ENCODE measurements around the gene KCTD2. TPM values are rescaled to one million over a fixed set of nuclear protein-coding genes. Genes with fewer than 3 reads are reported as not detected.

The KCTD2 gene
- total RNA-seq, 1 experiment from 2014 or later: 34.9 TPM

- intact Hi-C loops (cut with micrococcal nuclease; ENCODE audit: unreplicated experiment): no loop called here
- BruUV-seq (replicated peaks): no TSS peak
- ChIA-PET POLR2A (interaction anchor here (0.7 to 2.2 kb wide), 3 partner anchors 22 to 156 kb away, joined by 3 to 10 read pairs (median 3); partner anchors contain the start of gene MRPL58), CTCF (interaction anchor here (0.5 to 3.7 kb wide), 4 partner anchors 20 to 111 kb away, joined by 3 to 29 read pairs (median 6); partner anchors contain the start of gene USH1G)
- in situ Hi-C loops (cut with HindIII; ENCODE audit: low pct_unique_long_range_greater_than_20kb, low sequenced_read_pairs): no loop called here
- H3K4me1 ChIP-seq (ENCODE audit: control insufficient read depth, insufficient read depth, low read length): peaks cover 10% of the 10 kb centered on the region; the same call in 1 of the 2 replicates
- H3K36me3 ChIP-seq (ENCODE audit: control insufficient read depth, insufficient read depth, low read length): no peaks in the 10 kb centered on the region
- peak overlapping the region; percentile 66 to 88 for H3K4me3 ChIP-seq (ENCODE audit: low read depth in 2 of 2, low read length in 2 of 2)
- ATAC-seq (peak; percentile 76), DNase-seq (ENCODE audit: low read depth, low spot score) (peak; percentile 84)
- no peaks in the 10 kb centered on the region for H3K9me3 ChIP-seq (ENCODE audit: control insufficient read depth, insufficient read depth, low read depth, low read length)
- no peaks in the 10 kb centered on the region for H3K27me3 ChIP-seq (ENCODE audit: control insufficient read depth, insufficient read depth, low read length)
- peak overlapping the region; percentile 93 for H3K27ac ChIP-seq (ENCODE audit: low read length)
- no peak for TF ChIP-seq CTCF (IDR thresholded peaks at IDR 0.05)
- TF ChIP-seq REST (IDR thresholded peaks at IDR 0.05; ENCODE audit: insufficient read depth in 1 of 2, low read depth in 2 of 2, low read length in 1 of 2): peak in 1 of 2 experiments; percentile 60; a peak in 1 of 4 replicates
Observed at GRCh38 chr17:75034236-75034908, 12.7 kb upstream of the KCTD2 start.

GRCh38 chr17:75036643-75037268, 10.3 kb upstream of the KCTD2 start:
- peak overlapping the region; percentile 55 to 66; a peak in 2 of 4 replicates for H3K4me3 ChIP-seq (ENCODE audit: low read depth in 2 of 2, low read length in 2 of 2)
- H3K4me1 ChIP-seq (ENCODE audit: control insufficient read depth, insufficient read depth, low read length): peaks cover 10% of the 10 kb centered on the region; the same call in 1 of the 2 replicates
- intact Hi-C loops (cut with micrococcal nuclease; ENCODE audit: unreplicated experiment) (no loop called here), in situ Hi-C loops (cut with HindIII; ENCODE audit: low pct_unique_long_range_greater_than_20kb, low sequenced_read_pairs) (no loop called here)
- ChIA-PET CTCF (interaction anchor here (0.8 to 3.7 kb wide), 4 partner anchors 17 to 246 kb away, joined by 3 to 29 read pairs (median 6); no protein-coding TSS in a partner anchor), POLR2A (no interaction called here)
- TF ChIP-seq TCF7L2 (IDR thresholded peaks at IDR 0.05; ENCODE audit: low read depth, low read length) (peak; percentile 92), CTCF (IDR thresholded peaks at IDR 0.05) (no peak)
- no TSS peak for BruUV-seq (replicated peaks)
- no peak for ATAC-seq
- 0 out of 2 replicates have a peak, but pooled peaks cover 2% of the 10 kb centered on the region for H3K36me3 ChIP-seq (ENCODE audit: control insufficient read depth, insufficient read depth, low read length)
- H3K9me3 ChIP-seq (ENCODE audit: control insufficient read depth, insufficient read depth, low read depth, low read length): no peaks in the 10 kb centered on the region
- no peak for DNase-seq (ENCODE audit: low read depth, low spot score)
- peak overlapping the region; percentile 87 for H3K27ac ChIP-seq (ENCODE audit: low read length)
- no peaks in the 10 kb centered on the region for H3K27me3 ChIP-seq (ENCODE audit: control insufficient read depth, insufficient read depth, low read length)

All from Panc1 (cell line).